HG02870 (cell line): ENCODE results near the gene FRMD4A.

Experiments
- ATAC-seq: cut with Tn5 transposase; IDR thresholded peaks from one replicate; pipeline ENCODE4 v1.9.1; 2021; ENCODE audit warnings: mild to moderate bottlenecking, moderate library complexity; ENCODE audit not compliant: unreplicated experiment

FRMD4A gene

DNA sequence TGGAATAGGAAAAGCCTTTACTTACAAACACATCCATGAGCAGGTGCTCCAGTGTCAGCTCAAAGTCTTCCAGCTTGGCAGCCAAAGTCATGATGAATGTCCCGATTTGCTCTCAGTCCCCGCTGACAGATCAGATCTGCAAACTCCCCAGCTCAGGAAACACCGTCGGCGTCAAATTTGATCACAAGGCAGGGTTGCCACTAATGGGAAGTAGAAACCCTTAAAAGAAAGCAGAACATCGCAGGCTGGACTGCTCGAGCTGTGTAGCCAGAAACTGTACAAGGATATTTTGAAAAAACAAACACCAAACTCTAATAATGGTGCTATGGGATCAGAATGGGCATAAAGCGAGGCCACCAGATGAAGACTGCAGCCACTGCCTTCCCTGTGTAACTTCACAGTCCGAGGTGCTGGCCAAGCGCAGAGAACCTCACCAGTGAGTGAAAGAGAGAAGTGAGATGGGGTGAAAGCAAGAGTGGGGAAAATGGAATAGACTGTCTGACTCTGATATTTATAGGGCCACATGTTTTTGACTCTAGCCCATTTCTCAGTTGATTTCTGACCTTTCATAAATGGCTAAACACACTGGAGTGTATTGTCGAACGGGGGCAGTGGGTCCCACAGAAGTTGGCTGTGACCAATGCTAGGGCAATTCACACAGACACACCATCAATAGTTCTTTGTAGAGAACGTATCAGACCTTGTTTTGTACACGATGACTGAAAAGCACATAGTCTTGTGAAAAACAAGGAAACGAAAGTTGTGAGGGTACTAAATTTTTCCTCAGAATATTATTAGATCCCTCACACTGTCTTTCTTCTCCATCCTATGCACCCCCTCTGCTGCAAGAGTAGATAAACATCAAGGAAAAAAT lies 306.2 kb downstream of the FRMD4A start:
- no peak for ATAC-seq

- ATAC-seq: no peak
These were observed 306.9 kb downstream of the FRMD4A start for GRCh38 chr10:14023673-14024328.

DNA sequence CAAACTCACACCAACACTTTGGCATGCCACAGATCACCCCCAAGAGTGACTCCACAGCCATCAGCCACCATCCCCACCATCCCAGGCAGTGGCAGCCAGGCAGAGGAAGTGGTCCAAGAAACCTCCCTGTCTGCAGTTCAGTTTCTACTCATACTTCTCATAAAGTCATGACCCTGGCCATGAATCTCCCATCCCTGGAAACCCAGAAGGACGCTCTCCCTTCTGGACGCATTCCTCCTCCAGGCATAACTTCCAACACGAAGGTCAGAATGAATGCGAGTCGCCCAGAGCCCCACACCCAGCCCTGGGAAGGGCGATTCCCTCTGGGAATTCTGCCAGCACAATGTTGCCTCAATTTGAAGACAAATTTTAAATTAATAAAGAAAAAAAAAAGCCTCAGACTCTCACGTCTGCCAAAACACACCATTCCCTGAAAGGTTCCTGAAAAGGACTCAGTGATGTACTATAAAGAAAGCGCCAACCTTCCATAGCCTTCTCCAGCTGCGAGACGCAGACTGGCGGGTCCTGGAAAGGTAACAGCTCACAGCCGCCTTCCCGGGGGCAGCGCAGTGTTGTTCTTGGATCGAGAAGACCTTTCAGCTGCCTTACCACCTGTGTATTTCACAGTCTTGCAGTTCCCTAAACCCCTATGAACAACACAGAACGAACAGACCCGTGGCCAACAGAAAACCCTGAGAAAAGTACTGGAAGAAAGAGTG lies 307.6 kb downstream of the FRMD4A start:
- no peak for ATAC-seq

- no peak for ATAC-seq
These were observed 308.7 kb downstream of the FRMD4A start for GRCh38 chr10:14022052-14022451.

DNA sequence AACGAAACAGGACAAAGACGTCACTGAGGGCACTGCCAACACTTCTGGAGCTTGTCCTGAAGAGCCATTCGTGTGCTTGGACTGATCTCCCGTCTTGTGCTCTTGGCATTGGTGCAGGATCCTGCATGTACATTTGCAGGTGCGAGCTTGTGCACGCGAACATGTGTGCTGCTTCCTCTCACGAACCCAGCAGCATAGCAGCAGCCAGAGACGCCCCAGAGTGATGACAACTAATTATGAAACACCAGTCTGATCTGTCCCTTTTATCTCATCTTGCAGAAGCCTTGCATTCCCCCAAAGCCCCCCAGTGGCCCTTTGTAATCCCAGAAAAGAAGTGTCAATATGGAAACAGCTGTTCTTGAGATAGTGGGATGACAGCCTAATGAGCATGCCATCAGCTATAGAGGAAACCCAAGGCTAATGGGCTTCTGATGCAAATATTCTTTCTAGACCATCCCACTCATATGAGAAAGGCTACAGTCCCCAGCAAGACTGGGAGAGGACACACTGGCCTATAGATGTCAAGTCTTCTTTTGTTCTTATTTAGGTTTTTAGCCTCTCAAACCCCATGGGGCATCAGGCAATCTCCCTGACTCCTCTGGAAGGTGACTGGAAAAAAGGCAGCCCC lies 310.6 kb downstream of the FRMD4A start:
- ATAC-seq: no peak

- no peak for ATAC-seq
These were observed 313.3 kb downstream of the FRMD4A start for GRCh38 chr10:14017467-14017866.

GRCh38 chr10:14016931-14017333 lies 313.8 kb downstream of the FRMD4A start:
- ATAC-seq: no peak

- peak; percentile 43 for ATAC-seq
These were observed 314.6 kb downstream of the FRMD4A start for GRCh38 chr10:14016011-14016536.

- ATAC-seq: no peak
These were observed 316.3 kb downstream of the FRMD4A start for GRCh38 chr10:14014423-14014822.

GRCh38 chr10:14010769-14011574 lies 319.8 kb downstream of the FRMD4A start:
- ATAC-seq: no peak

GRCh38 chr10:14010101-14010558 lies 320.6 kb downstream of the FRMD4A start:
- no peak for ATAC-seq

GRCh38 chr10:14009371-14010100 lies 321.2 kb downstream of the FRMD4A start:
- peak; percentile 67 for ATAC-seq

DNA sequence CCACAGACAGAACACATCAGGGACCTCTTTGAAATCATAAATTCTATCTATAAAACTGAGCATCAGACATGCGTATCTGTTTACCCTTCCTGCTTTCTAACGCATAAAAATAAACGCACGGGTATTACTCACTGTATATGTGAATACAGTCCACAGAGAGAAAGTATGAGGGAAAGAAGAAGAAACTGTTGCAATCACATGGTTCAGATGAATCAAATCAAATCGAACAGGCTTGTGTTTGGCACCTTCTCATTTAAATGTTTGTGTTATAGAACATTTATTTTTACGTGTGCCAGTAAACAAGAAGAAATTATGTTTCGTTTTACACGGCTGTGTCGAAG lies 322.0 kb downstream of the FRMD4A start:
- ATAC-seq: no peak

DNA sequence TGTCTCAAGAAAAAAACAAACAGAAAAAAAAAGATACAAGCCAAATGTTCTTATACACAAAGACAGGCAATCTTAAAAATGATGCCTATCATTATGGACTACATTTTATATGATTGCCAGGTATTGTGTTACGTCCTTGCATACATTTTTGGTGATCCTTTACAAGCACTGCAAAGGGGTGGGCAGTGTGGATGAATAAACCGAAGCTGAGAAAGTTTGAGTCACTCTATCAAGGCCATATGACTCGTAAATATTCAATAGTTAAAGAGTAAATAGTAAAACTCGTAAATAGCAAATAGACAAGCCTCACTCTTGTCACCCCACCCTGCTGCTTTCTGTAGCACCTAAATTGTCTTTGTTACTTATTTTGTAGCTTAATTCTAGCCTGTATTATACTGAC lies 326.2 kb downstream of the FRMD4A start:
- no peak for ATAC-seq

GRCh38 chr10:14003517-14004184 lies 327.1 kb downstream of the FRMD4A start:
- ATAC-seq: no peak

GRCh38 chr10:14001298-14002040 lies 329.3 kb downstream of the FRMD4A start:
- no peak for ATAC-seq

GRCh38 chr10:13998163-13998835 lies 332.4 kb downstream of the FRMD4A start:
- ATAC-seq: no peak

DNA sequence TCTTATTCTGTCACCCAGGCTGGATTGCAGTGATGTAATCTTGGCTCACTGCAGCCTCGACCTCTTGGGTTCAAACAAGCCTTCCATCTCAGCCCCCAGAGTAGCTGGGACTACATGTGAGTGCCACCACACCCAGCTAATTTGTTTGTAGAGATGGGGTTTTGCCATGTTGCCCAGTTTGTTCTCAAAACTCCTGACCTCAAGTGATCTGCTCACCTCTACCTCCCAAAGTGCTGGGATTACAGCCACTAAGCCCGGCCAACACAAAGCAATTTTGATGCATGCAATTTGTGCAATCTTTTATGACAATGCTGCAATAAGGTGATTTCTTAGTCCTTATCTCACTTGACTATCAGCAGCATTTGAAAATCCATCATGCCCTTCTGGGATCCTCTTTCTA lies 333.1 kb downstream of the FRMD4A start:
- no peak for ATAC-seq
